HCT116 (cell line): ENCODE data around the gene TMEM50B.
"Not testable (repeated sequence)": the region's sequence is repeated elsewhere in the genome, so short reads cannot be mapped to it uniquely, and the experiment has no call there.

Experiments used
- ATF3 ChIP-seq: IDR thresholded peaks from 2 replicates; pipeline ENCODE4 v1.6.1; 2012
- CEBPB ChIP-seq: IDR thresholded peaks from 2 replicates; pipeline ENCODE4 v1.6.1; 2012; ENCODE audit warnings: low read depth
- CTCF ChIP-seq, 3 experiments: fragments of 200-600 bp in 1 of 3; sonication (generic) in 1 of 3; IDR thresholded peaks in 2 of 3; conservative IDR thresholded peaks in 1 of 3; 2 replicates each; pipeline ENCODE4 v1.5.1; 2012 to 2017; ENCODE audit warnings: low read depth in 2 of 3, low read length in 2 of 3, antibody characterized with exemption in 1 of 3, borderline replicate concordance in 1 of 3, control low read depth in 1 of 3, mild to moderate bottlenecking in 1 of 3, mixed read lengths in 1 of 3, mixed run types in 1 of 3, moderate library complexity in 1 of 3; ENCODE audit not compliant: insufficient read depth in 1 of 3
- ELF1 ChIP-seq: IDR thresholded peaks from 2 replicates; pipeline ENCODE4 v1.6.1; 2012; ENCODE audit warnings: low read depth, borderline replicate concordance
- EZH2 ChIP-seq: fragments of 200-600 bp; sonication (generic); IDR thresholded peaks from 2 replicates; pipeline ENCODE4 v1.6.1; 2017; ENCODE audit warnings: antibody characterized with exemption, mixed run types
- EZH2phosphoT487 ChIP-seq: fragments of 200-600 bp; IDR thresholded peaks from 2 replicates; pipeline ENCODE4 v1.6.1; 2018; ENCODE audit warnings: antibody characterized with exemption, borderline replicate concordance
- FOSL1 ChIP-seq: IDR thresholded peaks from 2 replicates; pipeline ENCODE4 v1.6.1; 2012; ENCODE audit warnings: low read depth
- JUND ChIP-seq: IDR thresholded peaks from 2 replicates; pipeline ENCODE4 v1.6.1; 2012
- MAX ChIP-seq: IDR thresholded peaks from 2 replicates; pipeline ENCODE4 v1.6.1; 2012
- POLR2A ChIP-seq: IDR thresholded peaks from 2 replicates; pipeline ENCODE4 v1.7.0; 2011; ENCODE audit warnings: borderline replicate concordance; ENCODE audit not compliant: insufficient read depth, insufficient read length; ENCODE audit errors: extremely low read depth
- POLR2AphosphoS5 ChIP-seq: IDR thresholded peaks from 2 replicates; pipeline ENCODE4 v1.6.1; 2011; ENCODE audit warnings: mild to moderate bottlenecking, low read depth, low read length, moderate library complexity
- RAD21 ChIP-seq: IDR thresholded peaks from 2 replicates; pipeline ENCODE4 v1.6.1; 2012; ENCODE audit warnings: low read depth, mild to moderate bottlenecking
- SRF ChIP-seq: IDR thresholded peaks from 2 replicates; pipeline ENCODE4 v1.6.1; 2012; ENCODE audit warnings: low read depth
- ZNF274 ChIP-seq: fragments of 200-500 bp; sonication (Bioruptor generic); IDR thresholded peaks from 2 replicates; pipeline ENCODE4 v1.6.1; 2014; ENCODE audit warnings: mild to moderate bottlenecking, low read depth, low read length, inconsistent platforms

DNA sequence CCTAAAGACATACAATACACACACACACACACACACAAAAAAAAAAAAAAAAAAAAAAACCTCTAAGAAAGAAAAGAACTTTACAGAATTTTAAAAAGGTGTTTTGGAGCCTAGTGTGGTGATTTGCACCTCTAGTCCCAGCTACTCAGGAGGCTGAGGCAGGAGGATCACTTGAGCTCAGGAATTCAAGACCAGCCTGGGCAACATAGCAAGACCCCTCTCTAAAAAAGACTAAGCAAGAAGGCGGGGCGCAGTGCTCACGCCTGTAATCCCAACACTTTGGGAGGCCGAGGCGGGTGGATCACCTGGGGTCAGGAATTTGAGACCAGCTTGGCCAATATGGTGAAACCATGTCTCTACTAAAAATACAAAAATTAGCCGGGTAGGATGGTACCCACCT, 33.2 kb downstream of the TMEM50B start:
- not testable (repeated sequence) for TF ChIP-seq MAX; CTCF (IDR thresholded peaks at IDR 0.05 in 2 of 3, conservative IDR thresholded peaks at IDR 0.05 in 1 of 3; ENCODE audit: borderline replicate concordance in 1 of 3, insufficient read depth in 1 of 3, low read depth in 2 of 3, low read length in 2 of 3); ELF1; CEBPB; POLR2A; POLR2AphosphoS5; RAD21; ZNF274; EZH2; ATF3; FOSL1; EZH2phosphoT487; SRF; JUND
